ENCODE data around the gene GRIK1. TPM values are rescaled to one million over a fixed set of nuclear protein-coding genes. Genes with fewer than 3 reads are reported as not detected.

Gene GRIK1
- total RNA-seq, 1 donor from 2014 or later, result not detected

DNA sequence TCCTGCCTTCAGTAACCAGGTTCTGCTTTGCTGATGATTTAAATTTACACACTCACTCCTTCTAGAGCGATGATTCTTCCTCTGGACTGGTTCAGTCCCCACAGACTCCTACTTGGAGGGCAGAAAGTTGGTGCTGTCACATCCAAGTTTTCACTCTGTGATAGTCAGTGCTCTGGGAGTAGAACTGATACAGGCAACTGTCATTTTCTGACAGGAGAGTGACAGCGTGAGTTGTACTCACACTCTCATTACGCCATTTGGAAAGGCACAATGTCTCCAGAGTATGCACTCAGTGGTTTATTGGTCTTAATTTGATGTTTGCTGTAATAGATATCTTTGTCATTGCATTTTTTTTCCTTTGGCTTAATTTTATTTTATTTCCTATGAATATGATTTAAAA lies 96.0 kb downstream of the GRIK1 start:
- no peak overlapping the region for H3K4me3 ChIP-seq (ENCODE audit: low read depth, low read length)
- TF ChIP-seq, protein P1, sequence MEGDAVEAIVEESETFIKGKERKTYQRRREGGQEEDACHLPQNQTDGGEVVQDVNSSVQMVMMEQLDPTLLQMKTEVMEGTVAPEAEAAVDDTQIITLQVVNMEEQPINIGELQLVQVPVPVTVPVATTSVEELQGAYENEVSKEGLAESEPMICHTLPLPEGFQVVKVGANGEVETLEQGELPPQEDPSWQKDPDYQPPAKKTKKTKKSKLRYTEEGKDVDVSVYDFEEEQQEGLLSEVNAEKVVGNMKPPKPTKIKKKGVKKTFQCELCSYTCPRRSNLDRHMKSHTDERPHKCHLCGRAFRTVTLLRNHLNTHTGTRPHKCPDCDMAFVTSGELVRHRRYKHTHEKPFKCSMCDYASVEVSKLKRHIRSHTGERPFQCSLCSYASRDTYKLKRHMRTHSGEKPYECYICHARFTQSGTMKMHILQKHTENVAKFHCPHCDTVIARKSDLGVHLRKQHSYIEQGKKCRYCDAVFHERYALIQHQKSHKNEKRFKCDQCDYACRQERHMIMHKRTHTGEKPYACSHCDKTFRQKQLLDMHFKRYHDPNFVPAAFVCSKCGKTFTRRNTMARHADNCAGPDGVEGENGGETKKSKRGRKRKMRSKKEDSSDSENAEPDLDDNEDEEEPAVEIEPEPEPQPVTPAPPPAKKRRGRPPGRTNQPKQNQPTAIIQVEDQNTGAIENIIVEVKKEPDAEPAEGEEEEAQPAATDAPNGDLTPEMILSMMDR (conservative IDR thresholded peaks at IDR 0.05; ENCODE audit: low read depth, low read length), result no peak
- no peak for DNase-seq (ENCODE audit: low read depth)

DNA sequence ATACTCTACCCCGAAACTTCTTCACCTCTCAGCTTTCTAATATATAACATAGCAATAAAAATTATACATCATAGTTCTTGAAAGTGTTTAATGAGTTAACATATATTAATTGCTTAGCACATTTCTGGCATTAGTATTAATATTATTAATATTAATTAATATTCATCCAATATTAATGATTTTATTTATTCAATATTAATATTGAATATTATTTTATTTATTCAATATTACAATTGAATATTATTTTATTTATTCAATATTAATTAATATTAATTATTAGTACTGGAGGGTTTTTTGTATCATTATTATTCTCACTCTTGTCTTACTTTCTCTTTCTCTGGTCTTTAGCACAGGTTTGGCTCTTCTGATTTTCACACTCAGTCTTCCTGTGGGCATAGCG lies 105.2 kb downstream of the GRIK1 start:
- H3K4me3 ChIP-seq (ENCODE audit: low read depth, low read length), result no peak overlapping the region
- TF ChIP-seq, protein P1 (conservative IDR thresholded peaks at IDR 0.05; ENCODE audit: low read depth, low read length), result no peak
- no peak for DNase-seq (ENCODE audit: low read depth)

DNA sequence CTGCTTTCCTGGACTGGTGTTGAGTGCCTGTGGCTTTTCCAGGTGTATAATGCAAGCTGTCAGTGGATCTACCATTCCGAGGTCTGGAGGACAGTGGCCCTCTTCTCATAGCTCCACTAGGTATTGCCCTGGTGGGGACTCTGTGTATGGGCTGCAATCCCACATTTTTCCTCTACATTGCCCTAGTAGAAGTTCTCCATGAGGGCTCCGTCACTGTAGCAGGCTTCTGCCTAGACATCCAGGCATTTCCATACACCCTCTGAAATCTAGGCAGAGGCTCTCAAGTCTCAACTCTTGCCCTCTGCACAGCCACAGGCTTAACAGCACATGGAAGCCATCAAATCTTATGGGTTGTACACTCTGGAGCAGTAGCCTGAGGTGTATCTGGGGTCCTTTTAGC lies 107.6 kb downstream of the GRIK1 start:
- DNase-seq (ENCODE audit: low read depth), result no peak
- no peak overlapping the region for H3K4me3 ChIP-seq (ENCODE audit: low read depth, low read length)
- TF ChIP-seq, protein P1 (conservative IDR thresholded peaks at IDR 0.05; ENCODE audit: low read depth, low read length), result no peak

DNA sequence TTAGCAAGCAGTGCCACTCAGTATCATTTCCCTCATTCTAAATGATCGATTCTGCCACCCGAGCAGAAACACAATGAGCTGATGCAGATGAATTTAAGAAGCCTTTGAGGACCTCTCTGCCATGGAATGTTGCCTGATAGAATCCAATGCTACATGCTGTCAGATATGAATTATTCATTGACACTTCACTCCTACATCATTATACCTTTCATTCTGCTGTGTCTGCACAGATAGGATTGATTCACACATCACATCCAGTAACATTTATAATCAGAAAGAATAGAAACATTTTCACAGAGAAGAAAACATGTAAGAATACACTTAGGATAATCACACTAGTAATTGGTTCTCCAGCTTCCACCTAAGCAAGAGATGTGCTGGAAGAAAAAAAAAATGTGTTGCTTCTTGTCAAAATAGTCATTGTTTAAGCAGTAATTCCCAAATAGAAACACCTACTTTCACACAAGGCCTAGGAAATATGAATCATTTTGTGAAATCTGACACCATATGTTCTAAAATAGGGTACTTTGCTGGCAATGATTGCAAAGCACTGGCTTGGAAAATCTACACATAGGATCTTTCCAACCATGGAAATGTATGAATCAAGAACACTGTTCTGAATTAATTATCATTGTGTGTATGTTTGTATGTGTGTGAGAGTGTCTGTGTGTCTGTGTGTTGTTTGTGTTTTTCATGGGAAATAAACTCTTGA lies 110.1 kb downstream of the GRIK1 start:
- DNase-seq (ENCODE audit: low read depth), result no peak
- TF ChIP-seq, protein P1 (conservative IDR thresholded peaks at IDR 0.05; ENCODE audit: low read depth, low read length), result no peak
- H3K4me3 ChIP-seq (ENCODE audit: low read depth, low read length), result no peak overlapping the region

DNA sequence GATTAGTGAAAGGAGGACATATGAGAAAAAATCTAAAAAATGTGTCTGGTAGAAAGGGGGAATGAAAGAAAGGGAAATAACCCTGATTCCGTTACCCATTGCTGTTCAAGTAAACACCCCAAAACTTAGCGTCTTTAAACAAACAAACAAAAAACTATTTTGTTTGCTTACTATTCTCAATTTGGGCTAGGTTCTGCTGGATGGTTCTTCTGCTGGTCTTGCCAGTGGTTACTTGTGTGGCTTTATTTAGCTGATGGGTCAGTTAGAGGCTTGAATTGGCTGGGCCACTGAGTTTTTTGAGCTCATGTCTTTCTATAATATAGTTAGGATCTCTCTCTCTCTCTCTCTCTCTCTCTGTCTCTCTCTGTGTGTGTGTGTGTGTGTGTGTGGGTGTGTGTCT lies 112.1 kb downstream of the GRIK1 start:
- no peak for DNase-seq (ENCODE audit: low read depth)
- TF ChIP-seq, protein P1 (conservative IDR thresholded peaks at IDR 0.05; ENCODE audit: low read depth, low read length), result no peak

DNA sequence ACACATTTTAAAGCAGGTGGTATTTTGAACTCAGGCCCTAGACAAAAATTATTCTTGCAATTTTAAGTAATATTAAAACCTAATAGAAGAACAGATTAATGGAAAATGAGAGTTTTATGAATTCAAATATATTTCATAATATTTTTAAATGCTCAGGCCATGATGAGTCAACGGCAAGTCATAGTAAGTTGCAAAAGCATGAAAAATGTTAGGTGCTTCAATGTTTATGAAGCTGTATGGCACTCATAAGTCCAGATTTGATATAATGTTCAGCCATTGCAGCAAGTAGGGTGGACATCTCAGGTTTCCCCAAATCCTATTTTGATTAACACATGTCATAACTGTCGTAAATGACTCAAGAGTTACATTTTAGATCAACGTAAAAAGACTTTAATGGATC lies 112.6 kb downstream of the GRIK1 start:
- no peak overlapping the region for H3K4me3 ChIP-seq (ENCODE audit: low read depth, low read length)
- no peak for DNase-seq (ENCODE audit: low read depth)
- TF ChIP-seq, protein P1 (conservative IDR thresholded peaks at IDR 0.05; ENCODE audit: low read depth, low read length), result no peak

More for the DNA sequence above, 112.1 kb downstream of the GRIK1 start:
- H3K4me3 ChIP-seq (ENCODE audit: low read depth, low read length), result no peak overlapping the region

DNA sequence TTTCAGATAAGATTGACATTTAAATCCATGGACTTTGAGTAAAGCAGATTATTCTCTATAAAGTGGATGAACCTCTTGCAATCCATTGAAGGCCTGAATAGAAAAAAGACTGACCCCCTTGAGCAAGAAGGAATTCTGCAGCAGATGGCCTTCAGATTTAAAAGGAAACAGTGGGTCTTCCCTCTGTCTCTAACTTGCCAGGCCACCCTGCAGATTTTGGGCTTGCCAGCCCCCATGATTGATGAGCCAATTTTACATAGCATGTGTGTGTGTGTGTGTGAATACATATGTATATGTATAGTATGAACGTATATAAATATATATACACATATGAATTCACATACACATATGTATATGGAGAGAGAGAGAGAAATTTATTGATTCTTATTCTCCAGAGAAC lies 113.4 kb downstream of the GRIK1 start:
- no peak overlapping the region for H3K4me3 ChIP-seq (ENCODE audit: low read depth, low read length)
- no peak for DNase-seq (ENCODE audit: low read depth)
- TF ChIP-seq, protein P1 (conservative IDR thresholded peaks at IDR 0.05; ENCODE audit: low read depth, low read length), result no peak

Measured in epithelial cell of proximal tubule (primary cell).